Epidermal melanocyte (primary cell): ENCODE measurements around the gene CAMK1D.

Source experiments
- DNase-seq: peaks from one replicate; pipeline ENCODE4 v3.0.0; 2011; ENCODE audit warnings: low spot score; ENCODE audit not compliant: insufficient read length

Gene CAMK1D

GRCh38 chr10:12372846-12373245, 23.5 kb downstream of the CAMK1D start:
- no peak for DNase-seq

- no peak for DNase-seq
These were observed 25.7 kb downstream of the CAMK1D start for GRCh38 chr10:12375076-12375504.

GRCh38 chr10:12376211-12376610, 26.9 kb downstream of the CAMK1D start:
- DNase-seq = no peak

- no peak for DNase-seq
These were observed 28.4 kb downstream of the CAMK1D start for GRCh38 chr10:12377658-12378290.

- DNase-seq = no peak
These were observed 31.7 kb downstream of the CAMK1D start for GRCh38 chr10:12380999-12381398.

GRCh38 chr10:12381536-12382156, 32.3 kb downstream of the CAMK1D start:
- DNase-seq = no peak

- DNase-seq = no peak
These were observed 32.8 kb downstream of the CAMK1D start for GRCh38 chr10:12382157-12382548.

- DNase-seq = no peak
These were observed 33.7 kb downstream of the CAMK1D start for GRCh38 chr10:12382956-12383531.

- no peak for DNase-seq
These were observed 35.6 kb downstream of the CAMK1D start for GRCh38 chr10:12384906-12385305.

GRCh38 chr10:12387561-12388210, 38.3 kb downstream of the CAMK1D start:
- no peak for DNase-seq

GRCh38 chr10:12388671-12389070, 39.3 kb downstream of the CAMK1D start:
- DNase-seq = no peak

GRCh38 chr10:12389154-12389734, 39.9 kb downstream of the CAMK1D start:
- DNase-seq = no peak

- DNase-seq = no peak
These were observed 41.4 kb downstream of the CAMK1D start for GRCh38 chr10:12390733-12391132.

- DNase-seq = no peak
These were observed 41.9 kb downstream of the CAMK1D start for GRCh38 chr10:12391206-12391605.

- DNase-seq = no peak
These were observed 44.5 kb downstream of the CAMK1D start for GRCh38 chr10:12393831-12394230.

- DNase-seq = no peak
These were observed 45.1 kb downstream of the CAMK1D start for GRCh38 chr10:12394241-12395033.

- no peak for DNase-seq
These were observed 46.7 kb downstream of the CAMK1D start for GRCh38 chr10:12396093-12396492.

- DNase-seq = no peak
These were observed 47.2 kb downstream of the CAMK1D start for GRCh38 chr10:12396567-12396966.

- DNase-seq = no peak
These were observed 48.0 kb downstream of the CAMK1D start for GRCh38 chr10:12397147-12397896.

- DNase-seq = no peak
These were observed 48.6 kb downstream of the CAMK1D start for GRCh38 chr10:12397941-12398340.
